ENCODE measurements around the gene KLF6. TPM values are rescaled to one million over a fixed set of nuclear protein-coding genes. Genes with fewer than 3 reads are reported as not detected.

Gene KLF6
- total RNA-seq, 2 experiments from 2014 or later, result 851 to 874 TPM

GRCh38 chr10:3790858-3791257, 5.8 kb upstream of the KLF6 start:
- Mint-ChIP-seq H3K4me3 (no peak overlapping the region), H3K27me3 (no peaks in the 10 kb centered on the region), H3K9me3 (peaks cover 13% of the 10 kb centered on the region), H3K4me1 (ENCODE audit: low read depth) (peaks cover 17% of the 10 kb centered on the region), H3K36me3 (ENCODE audit: low read depth) (peaks cover 7% of the 10 kb centered on the region), H3K27ac (no peak overlapping the region)
- Histone ChIP-seq H3K36me3 (ENCODE audit: insufficient read depth, low read length) (no peaks in the 10 kb centered on the region), H3K4me3 (ENCODE audit: low read length) (no peak overlapping the region), H3K4me1 (ENCODE audit: insufficient read depth, low read length) (peaks cover 8% of the 10 kb centered on the region), H3K27me3 (ENCODE audit: control insufficient read depth in 1 of 2, insufficient read depth in 2 of 2, low read length in 2 of 2) (no peaks in the 10 kb centered on the region), H3K9me3 (ENCODE audit: control insufficient read depth in 1 of 2, insufficient read depth in 1 of 2, low read length in 2 of 2) (no peaks in the 10 kb centered on the region), H3K27ac (ENCODE audit: low read depth in 1 of 2, low read length in 2 of 2) (no peak overlapping the region)
- ATAC-seq (ENCODE audit: poor library complexity) (no peak), DNase-seq (no peak)
- intact Hi-C loops (cut with DNase I, micrococcal nuclease), result no loop called here
- TF ChIP-seq CTCF (IDR thresholded peaks at IDR 0.05), result no peak
- CTCF ChIA-PET, result no interaction called here
- POLR2A ChIA-PET, result no interaction called here

DNA sequence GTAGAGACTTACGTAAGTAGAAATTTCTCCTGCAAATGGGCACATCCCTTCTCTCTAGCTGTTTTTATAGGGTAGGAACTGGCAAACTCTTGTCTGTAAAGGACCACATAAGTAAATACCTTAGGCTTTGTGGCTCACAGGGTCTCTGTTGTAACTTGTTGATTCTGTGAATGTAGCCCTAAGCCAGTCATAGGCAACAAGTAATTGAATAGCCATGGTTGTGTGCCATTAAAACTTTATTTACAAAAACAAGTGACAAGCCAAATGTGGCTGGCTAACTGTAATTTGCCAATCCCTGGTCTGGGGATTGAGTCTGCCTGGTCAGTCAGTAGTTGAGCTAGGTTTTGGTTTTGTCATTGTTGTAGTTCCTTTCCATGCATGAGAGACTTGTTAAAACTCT, 5.3 kb upstream of the KLF6 start:
- Mint-ChIP-seq H3K36me3 (ENCODE audit: low read depth) (peaks cover 11% of the 10 kb centered on the region), H3K4me3 (no peak overlapping the region), H3K27ac (no peak overlapping the region), H3K9me3 (peaks cover 13% of the 10 kb centered on the region), H3K27me3 (no peaks in the 10 kb centered on the region), H3K4me1 (ENCODE audit: low read depth) (peaks cover 17% of the 10 kb centered on the region)
- DNase-seq, result no peak
- no peaks in the 10 kb centered on the region for H3K27me3 ChIP-seq (ENCODE audit: control insufficient read depth in 1 of 2, insufficient read depth in 2 of 2, low read length in 2 of 2)
- ATAC-seq (ENCODE audit: poor library complexity), result no peak
- peaks cover 11% of the 10 kb centered on the region for H3K4me1 ChIP-seq (ENCODE audit: insufficient read depth, low read length)
- H3K9me3 ChIP-seq (ENCODE audit: control insufficient read depth in 1 of 2, insufficient read depth in 1 of 2, low read length in 2 of 2), result no peaks in the 10 kb centered on the region
- H3K27ac ChIP-seq (ENCODE audit: low read depth in 1 of 2, low read length in 2 of 2), result no peak overlapping the region
- ChIA-PET POLR2A (interaction anchor here (0.8 kb wide), 1 partner anchor 39 kb away, joined by 3 read pairs; no protein-coding TSS in a partner anchor), CTCF (no interaction called here)
- no peaks in the 10 kb centered on the region for H3K36me3 ChIP-seq (ENCODE audit: insufficient read depth, low read length)
- intact Hi-C loops (cut with DNase I, micrococcal nuclease), result no loop called here
- H3K4me3 ChIP-seq (ENCODE audit: low read length), result no peak overlapping the region
- TF ChIP-seq CTCF (IDR thresholded peaks at IDR 0.05), result no peak

DNA sequence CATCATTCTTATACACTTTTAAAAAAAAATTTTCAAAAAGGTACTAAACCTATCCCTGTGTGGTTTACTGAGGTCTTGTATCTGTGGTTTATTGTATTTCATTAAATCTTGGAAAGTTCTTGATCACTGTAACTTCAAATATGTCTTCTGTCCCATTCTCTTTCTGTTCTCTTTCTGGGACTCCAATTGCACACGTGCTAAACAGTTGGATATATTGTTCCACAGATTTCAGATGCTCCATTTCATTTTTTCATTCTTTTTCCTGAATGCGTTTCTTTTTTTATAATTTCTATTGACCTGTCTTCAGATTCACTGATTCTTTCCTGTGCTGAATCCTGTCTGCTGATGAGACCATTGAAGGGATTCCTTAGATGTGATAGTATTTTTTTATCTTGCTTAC, 4.6 kb upstream of the KLF6 start:
- Histone ChIP-seq H3K36me3 (ENCODE audit: insufficient read depth, low read length) (no peaks in the 10 kb centered on the region), H3K27me3 (ENCODE audit: control insufficient read depth in 1 of 2, insufficient read depth in 2 of 2, low read length in 2 of 2) (no peaks in the 10 kb centered on the region), H3K4me3 (ENCODE audit: low read length) (no peak overlapping the region), H3K9me3 (ENCODE audit: control insufficient read depth in 1 of 2, insufficient read depth in 1 of 2, low read length in 2 of 2) (no peaks in the 10 kb centered on the region), H3K27ac (ENCODE audit: low read depth in 1 of 2, low read length in 2 of 2) (no peak overlapping the region), H3K4me1 (ENCODE audit: insufficient read depth, low read length) (peaks cover 11% of the 10 kb centered on the region)
- Mint-ChIP-seq H3K27ac (no peak overlapping the region), H3K36me3 (ENCODE audit: low read depth) (peaks cover 16% of the 10 kb centered on the region), H3K27me3 (no peaks in the 10 kb centered on the region), H3K4me3 (no peak overlapping the region), H3K4me1 (ENCODE audit: low read depth) (peaks cover 17% of the 10 kb centered on the region), H3K9me3 (peaks cover 13% of the 10 kb centered on the region)
- DNase-seq, result no peak
- ChIA-PET POLR2A (interaction anchor here (0.8 kb wide), 1 partner anchor 39 kb away, joined by 3 read pairs; no protein-coding TSS in a partner anchor), CTCF (interaction anchor here (1.0 kb wide), 1 partner anchor 9 kb away, joined by 4 read pairs; no protein-coding TSS in a partner anchor)
- intact Hi-C loops (cut with DNase I, micrococcal nuclease), result loop anchor here in 1 of 2 experiments (5.0 to 10.0 kb wide), 2 partner anchors 155 to 337 kb away; no protein-coding TSS in a partner anchor
- ATAC-seq (ENCODE audit: poor library complexity), result no peak
- TF ChIP-seq CTCF (IDR thresholded peaks at IDR 0.05), result no peak

All from CD4-positive, alpha-beta T cell (primary cell).